ENCODE results near the gene P2RY8.
A peak's percentile ranks its signal among the peaks of the same experiment; 100 is the strongest.
"Not testable (repeated sequence)": the region's sequence is repeated elsewhere in the genome, so short reads cannot be mapped to it uniquely, and the experiment has no call there.

The P2RY8 gene

DNA sequence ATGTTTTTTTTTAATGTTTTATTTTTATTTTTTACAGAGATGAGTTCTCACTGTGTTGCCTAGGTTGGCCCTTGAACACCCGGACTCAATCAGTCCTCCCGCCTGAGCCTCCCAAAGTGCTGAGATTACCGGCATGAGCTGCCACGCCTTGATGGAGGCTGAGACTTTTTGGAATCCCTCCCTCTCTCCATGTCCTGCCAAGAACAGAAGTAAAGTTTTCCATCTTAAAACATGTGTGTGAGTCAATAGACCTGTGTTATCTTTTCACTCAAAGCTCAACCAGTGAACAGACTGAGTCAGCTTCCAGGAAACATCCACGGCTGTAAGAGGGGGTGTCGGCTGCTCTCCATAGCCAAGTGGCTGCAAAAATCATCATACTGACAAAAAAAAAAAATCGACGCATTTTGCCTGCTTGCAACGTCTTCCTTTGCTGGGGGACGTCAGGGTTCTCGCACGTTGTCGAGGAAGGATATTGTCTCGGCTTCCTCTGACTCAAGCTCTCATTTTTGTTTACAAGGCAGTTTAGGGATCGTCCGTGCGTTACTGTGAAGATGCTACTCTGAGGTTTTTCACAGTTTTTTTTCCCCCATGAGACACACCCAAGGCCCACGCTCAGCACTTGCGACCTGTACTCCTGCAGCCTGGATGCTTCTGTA lies 74.3 kb downstream of the P2RY8 start:
- peak; percentile 92 for DNase-seq

DNA sequence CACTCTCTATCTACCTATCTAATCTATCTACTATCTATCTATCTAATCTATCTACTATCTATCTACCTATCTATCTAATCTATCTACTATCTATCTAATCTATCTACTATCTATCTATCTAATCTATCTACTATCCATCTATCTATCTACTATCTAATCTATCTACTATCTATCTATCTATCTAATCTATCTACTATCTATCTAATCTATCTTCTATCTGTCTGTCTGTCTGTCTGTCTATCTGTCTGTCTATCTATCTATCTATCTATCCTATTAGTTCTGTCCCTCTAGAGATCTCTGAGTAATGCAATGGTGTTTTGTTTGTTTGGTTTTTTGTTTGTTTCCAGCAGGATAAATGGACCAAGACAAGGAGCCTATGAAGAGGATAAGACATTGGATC lies 74.9 kb downstream of the P2RY8 start:
- no peak for DNase-seq

DNA sequence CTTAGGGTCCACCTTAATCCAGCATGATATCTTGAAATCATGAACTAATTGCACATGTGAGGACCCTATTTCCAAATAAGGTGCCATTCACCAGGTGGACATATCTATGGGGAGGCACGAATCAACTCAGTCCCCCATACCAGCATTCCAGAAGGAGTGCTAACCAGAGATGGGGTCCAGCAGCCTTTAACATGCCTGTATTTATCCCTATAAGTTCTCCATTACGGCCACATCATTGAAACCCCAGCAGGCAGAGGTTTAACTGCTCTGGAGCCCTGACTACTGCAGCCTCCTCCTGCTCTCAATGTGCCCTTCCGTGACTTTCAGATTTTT lies 81.1 kb downstream of the P2RY8 start:
- DNase-seq, result no peak

DNA sequence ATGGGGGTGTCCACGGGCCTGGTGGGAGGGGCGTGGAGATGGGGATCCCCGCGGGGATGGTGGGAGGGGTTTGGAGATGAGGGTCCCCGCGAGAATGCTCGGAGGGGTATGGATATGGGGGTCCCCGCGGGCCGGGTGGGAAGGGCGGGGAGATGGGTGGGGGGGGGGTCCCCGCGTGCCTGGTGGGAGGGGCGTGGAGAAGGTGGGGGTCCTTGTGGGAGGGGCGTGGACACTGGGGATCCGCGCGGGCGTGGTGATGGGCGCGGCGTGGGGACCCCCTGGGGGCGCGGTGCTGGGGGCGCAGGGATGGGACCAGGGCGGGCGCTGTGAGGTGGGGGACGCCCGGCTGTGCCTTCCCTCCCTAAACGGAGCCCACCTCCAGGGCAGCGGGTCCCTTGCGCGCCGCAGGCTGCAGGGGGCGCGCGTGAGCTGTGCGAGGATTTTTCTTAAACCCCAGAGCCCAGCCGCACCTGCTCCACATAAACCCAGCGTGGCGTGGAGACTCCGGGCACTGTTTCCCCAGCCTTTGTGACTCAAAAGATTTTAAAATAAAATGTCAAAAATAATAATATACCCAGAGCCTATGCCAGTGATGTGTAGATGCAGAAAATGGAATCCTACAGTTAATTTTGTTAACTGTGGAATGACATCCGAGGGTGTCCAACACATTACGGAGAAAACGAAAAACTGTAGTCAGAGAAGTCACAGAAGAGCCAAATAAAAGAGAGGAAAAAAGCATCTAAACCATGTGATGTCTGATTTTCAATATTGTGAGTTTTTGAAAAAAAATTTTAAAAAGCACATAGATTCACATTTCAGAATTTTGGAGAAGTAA lies 82.8 kb downstream of the P2RY8 start:
- DNase-seq, result peak; percentile 58

DNA sequence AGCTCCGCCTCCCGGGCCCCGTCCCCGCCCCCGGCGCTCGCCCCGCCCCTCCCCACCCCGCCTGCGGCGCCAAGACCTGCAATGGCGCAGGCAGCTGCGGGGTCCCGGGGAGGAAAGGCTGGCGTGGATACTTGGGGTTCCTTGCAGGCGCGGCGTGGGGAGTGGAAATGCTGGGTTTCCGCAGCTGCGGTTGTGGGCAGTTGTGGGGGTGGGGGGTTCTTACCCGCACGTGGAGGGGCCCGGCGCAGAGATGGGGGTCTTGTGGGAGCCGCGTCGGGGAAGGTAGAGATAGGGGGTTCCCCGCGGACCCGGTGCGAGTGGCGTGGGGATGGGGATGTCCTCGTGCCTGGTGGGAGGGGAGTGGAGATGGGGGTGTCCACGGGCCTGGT lies 83.6 kb downstream of the P2RY8 start:
- DNase-seq, result peak; percentile 74

DNA sequence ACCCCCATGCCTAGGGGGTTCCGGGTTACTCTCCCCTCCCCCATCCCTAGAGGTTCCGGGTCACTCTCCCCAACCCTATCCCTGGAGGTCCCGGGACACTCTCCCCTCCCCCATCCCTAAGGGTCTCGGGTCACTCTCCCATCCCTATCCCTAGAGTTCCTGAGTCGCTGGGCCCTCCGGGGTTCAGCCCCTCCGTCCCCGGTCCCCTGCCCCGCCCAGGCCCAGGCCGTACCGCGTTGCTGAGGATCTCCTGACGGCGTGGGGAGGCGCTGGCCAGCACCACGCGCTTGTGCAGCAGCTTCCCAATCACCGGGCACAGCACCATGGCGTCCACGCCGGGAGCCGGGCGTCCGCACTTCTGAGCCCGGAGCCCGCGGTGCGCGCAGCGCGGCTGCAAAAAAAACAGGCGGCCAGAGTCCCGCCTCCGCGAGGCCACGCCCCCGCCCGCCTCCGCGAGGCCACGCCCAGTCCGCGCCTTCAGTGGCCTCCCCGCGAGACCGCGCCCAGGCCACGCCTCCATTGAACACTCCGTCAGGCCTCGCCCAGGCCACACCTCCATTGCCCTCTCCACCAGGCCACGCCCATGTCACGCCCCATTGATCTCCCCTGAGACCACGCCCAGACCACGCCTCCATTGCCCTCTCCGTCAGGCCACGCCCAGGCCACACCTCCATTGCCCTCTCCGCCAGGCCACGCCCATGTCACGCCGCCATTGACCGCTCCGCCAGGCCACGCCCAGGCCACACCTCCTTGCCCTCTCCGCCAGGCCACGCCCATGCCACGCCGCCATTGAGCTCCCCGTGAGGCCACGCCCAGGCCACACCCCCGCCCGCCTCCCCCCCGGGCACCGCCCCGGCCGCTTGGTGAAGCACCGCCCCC lies 84.2 kb downstream of the P2RY8 start, which contains the start of gene ASMTL:
Gene ASMTL (minus strand): TSS at position 394 of the 879 bp plus-strand sequence. CDS start 69 bp downstream, at position 325.
- peak; percentile 86 for DNase-seq

DNA sequence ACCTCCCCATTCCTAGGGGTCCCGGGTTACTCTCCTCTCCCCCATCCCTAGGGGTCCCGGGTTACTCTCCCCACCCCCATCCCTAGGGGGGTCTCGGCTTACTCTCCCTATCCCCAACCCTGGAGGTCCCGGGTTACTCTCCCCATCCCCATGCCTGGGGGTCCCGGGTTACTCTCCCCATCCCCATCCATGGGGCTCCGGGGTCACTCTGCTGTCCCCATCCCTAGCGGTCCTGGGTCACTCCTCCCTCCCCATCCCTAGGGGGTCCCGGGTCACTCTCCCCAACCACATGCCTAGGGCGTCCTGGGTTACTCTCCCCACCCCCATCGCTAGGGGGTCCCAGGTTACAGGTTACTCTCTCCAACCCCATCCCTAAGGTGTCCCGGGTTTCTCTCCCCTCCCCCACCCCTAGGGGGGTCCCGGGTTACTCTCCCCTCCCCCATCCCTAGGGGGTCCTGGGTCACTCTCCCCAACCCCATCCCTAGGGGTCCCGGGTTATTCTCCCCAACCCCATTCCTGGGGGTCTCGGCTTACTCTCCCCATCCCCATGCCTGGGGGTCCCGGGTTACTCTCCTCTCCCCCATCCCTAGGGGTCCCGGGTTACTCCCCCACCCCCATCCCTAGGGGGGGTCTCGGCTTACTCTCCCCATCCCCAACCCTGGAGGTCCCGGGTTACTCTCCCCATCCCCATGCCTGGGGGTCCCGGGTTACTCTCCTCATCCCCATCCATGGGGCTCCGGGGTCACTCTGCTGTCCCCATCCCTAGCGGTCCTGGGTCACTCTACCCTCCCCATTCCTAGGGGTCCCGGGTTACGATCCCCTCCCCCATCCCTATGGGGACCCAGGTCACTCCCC lies 85.1 kb downstream of the P2RY8 start:
- DNase-seq, result no peak

DNA sequence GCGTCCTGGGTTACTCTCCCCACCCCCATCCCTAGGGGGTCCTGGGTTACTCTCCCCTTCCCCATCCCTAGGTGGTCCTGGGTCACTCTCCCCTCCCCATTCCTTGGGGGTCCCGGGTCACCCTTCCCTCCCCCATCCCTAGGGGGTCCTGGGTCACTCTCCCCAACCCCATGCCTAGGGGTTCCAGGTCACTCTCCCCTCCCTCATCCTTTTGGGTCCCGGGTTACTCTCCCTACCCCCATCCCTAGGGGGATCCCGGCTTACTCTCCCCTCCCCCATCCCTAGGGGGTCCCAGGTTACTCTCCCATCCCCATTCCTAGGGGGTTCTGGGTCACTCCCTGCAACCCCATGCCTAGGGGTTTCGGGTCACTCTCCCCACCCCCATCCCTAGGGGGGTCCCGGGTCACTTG lies 85.7 kb downstream of the P2RY8 start:
- no peak for DNase-seq

DNA sequence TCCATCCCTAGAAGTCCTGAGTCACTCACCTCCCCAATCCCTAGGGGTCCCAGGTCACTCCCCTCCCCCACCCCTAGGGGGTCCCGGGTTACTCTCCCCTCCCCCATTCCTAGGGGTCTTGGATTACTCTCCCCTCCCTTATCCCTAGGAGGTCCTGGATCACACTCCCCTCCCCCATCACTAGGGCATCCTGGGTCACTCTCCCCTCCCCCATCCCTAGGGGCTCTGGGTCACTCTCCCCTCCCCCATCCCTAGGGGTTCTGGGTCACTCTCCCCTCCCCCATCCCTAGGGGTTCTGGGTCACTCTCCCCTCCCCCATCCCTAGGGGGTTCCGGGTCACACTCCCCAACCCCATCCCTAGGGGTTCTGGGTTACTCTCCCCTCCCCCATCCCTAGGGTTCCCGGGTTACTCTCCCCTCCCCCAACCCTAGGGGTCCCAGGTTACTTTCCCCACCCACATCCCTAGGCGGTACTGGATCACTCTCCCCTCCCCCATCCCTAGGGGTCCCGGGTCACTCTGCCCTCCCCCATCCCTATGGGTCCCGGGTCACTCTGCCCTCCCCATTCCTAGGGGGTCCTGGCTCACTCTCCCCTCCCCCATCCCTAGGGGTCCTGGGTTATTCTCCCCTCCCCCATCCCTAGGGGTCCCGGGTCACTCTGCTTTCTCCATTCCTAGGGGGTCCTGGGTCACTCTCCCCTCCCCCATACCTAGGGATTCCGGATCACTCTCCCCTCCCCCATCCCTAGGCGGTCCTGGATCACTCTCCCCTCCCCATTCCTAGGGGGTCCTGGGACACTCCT lies 86.4 kb downstream of the P2RY8 start:
- DNase-seq, result no peak

DNA sequence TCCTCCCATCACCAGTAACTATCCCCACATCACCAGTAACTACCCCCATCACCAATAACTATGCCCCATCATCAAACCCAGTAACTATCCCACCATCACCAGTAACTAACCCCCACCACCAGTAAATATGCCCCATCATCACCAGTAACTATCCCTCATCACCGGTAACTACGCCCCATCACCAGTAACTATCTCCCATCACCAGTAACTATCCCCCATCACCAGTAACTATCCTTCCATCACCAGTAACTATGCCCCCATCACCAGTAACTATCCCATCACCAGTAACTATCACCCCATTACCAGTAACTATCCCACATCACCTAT lies 87.2 kb downstream of the P2RY8 start:
- no peak for DNase-seq

DNA sequence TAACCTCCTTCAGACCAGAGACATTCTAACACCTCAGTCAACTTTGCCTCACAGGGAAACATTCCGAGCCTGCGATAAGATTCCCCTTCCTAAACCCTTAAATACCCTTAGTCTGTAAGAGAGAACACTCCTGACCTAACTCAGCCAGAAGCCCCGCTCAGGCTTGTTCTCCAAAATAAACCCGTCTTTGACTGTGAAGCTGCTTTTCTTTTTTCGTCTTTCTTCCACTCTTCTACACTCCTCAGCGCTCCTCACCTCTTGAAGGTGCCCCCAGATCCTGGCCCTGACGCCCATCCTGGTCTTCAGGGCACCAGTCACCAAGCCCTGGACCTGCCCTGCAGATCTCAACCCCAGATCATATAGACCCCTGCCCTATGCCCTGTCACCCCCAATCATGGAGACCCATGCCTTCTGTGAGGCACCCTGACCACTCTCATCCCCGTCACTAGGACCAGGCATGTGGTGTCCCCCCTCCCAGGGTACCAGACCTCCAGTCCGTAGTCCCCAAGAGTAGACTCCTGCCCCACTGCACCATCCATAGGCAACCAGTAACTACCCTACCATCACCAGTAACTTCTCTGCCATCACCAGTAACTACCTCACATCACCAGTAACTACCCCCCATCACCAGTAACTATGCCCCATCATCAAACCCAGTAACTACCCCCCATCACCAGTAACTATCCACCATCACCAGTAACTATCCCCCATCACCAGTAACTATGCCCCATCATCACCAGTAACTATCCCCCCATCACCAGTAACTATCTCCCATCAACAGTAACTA lies 87.8 kb downstream of the P2RY8 start:
- no peak for DNase-seq

DNA sequence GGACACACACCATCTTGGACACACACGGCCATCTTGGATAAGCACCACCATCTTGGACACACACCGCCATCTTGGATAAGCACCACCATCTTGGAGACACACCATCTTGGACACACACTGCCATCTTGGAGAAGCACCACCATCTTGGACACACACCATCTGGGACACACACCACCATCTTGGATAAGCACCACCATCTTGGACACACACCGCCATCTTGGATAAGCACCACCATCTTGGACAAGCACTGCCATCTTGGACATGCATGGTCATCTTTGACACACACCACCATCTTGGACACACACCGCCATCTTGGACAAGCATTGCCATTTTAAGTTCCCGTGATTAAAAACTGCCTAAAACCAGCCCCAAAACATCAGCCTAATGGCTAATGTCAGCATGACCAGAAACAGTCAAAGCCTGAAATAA lies 88.4 kb downstream of the P2RY8 start:
- DNase-seq, result not testable (repeated sequence)

DNA sequence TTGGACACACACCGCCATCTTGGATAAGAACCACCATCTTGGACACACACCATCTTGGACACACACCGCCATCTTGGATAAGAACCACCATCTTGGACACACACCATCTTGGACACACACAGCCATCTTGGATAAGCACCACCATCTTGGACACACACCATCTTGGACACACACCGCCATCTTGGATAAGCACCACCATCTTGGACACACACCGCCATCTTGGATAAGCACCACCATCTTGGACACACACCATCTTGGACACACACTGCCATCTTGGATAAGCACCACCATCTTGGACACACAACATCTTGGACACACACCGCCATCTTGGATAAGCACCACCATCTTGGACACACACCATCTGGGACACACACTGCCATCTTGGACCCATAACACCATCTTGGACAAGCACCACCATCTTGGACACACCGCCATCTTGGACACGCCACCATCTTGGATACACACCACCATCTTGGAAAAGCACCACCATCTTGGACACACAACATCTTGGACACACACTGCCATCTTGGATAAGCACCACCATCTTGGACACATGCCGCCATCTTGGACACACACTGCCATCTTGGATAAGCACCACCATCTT lies 88.9 kb downstream of the P2RY8 start:
- not testable (repeated sequence) for DNase-seq

DNA sequence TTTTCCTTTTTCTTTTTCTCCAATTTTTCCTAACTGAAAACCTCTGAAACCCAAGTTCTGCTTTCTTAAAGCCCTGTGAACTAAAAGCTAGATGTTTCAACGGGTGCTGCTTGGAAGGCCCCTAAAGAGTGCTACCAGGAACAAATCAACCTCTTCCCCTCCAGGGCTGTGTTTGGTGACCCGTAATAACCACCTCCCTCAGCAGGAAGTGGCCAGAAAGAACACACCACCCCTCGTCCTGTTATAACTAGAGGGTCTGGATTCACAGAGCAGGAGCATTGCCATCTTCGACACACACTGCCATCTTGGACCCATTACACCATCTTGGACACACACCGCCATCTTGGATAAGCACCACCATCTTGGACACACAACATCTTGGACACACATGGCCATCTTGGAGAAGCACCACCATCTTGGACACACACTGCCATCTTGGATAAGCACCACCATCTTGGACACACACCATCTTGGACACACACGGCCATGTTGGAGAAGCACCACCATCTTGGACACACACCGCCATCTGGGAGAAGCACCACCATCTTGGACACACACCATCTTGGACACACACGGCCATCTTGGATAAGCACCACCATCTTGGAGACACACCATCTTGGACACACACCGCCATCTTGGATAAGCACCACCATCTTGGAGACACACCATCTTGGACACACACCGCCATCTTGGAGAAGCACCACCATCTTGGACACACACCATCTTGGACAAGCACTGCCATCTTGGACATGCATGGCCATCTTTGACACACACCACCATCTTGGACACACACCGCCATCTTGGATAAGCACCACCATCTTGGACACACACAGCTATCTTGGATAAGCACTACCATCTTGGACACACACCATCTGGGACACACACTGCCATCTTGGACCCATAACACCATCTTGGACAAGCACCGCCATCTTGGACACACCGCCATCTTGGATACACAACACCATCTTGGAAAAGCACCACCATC lies 89.7 kb downstream of the P2RY8 start:
- not testable (repeated sequence) for DNase-seq

DNA sequence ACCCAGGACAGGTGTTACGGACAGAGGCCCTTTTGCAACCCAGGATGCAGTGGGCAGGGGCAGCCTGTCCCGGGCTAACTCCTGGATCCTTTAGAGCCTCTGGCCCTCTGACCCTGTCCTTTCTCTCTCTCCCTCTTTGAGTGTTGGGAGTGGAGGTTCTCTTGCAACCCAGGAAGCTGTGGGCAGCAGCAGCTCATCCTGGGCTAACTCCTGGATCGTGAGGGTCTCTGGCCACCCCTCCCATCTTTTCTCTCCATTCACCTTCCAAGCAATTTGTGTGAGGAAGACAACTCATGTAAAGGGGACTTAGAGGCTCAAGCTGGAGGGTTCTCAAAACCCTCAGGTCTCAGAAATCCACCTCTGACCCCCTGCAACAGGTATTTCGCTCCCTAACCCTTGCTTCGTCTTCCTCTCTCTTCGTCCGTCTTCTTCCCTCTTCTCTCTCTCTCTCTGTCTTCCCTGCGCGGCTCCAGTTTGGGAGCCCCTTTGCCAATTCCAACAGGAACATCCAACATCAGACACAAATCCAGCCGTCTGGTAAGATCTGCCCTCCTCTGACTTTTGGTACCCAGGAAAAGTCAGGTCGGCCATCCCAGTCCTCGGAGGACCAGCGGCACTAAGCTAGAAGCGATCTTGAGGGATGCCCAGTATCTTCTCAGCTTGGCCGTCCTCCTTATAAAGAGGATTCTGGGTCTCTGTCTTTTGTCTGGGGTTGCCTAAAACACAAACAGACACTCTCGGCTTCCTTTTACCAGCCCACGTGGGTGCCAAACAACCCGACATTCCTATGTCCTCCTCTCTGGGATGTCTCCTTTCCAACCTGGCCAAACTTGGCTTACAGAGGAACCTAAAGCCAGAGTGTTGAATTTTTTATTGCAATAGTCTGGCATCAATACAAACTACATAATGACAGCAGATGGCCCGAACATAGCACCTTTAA lies 92.2 kb downstream of the P2RY8 start:
- no peak for DNase-seq

DNA sequence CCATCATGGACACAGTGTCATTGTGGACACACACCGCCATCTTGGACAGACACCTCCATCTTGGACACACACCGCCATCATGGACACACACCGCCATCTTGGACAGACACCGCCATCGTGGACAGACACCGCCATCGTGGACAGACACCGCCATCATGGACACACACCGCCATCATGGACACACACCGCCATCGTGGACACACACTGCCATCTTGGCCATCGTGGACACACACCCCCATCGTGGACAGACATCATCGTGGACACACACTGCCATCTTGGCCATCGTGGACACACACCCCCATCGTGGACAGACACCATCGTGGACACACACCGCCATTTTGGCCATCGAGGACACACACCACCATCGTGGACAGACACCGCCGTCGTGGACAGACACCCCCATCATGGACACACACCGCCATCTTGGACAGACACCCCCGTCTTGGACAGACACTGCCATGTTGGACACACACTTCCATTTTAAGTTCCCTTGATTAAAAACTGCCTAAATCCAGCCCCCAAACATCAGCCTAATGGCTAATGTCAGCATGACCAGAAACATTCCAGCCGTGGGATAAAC lies 93.4 kb downstream of the P2RY8 start:
- DNase-seq, result no peak

DNA sequence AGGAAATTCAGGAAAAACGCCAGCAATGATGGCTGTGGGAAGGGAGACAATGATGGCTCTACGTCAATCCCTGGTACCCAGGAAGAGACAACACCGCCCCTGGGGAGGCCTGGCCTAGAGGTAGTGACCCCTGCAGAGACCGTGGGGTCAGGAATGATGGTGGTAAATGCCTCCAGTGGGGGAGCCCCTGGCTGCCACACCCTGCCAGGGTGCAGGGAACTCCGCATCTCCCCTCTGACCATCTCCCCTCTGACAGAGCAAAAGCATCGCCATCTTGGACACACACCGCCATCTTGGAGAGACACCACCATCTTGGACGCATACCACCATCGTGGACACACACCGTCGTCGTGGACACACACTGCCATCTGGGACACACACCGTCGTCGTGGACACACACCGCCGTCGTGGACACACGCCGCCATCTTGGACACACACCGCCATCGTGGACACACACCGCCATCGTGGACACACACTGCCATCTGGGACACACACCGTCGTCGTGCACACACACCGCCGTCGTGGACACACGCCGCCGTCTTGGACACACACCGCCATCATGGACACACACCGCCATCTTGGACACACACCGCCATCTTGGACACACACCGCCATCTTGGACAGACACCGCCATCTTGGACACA lies 94.1 kb downstream of the P2RY8 start:
- DNase-seq, result no peak

Measured in NCI-H226 (cell line).